HCT116 (cell line): ENCODE measurements around the gene TMEM123. TPM values are rescaled to one million over a fixed set of nuclear protein-coding genes. Genes with fewer than 3 reads are reported as not detected.

Experiments used
- ATAC-seq: fragments of 200-7000 bp; cut with Tn5 transposase; 2 replicates; pipeline ENCODE4 v1.9.1; 2020; ENCODE audit warnings: mild to moderate bottlenecking, moderate library complexity
- BruUV-seq: library from RNA; stranded (reverse); fragments of 400-500 nt; replicated peaks from 2 replicates; lab custom pipeline; 2021; lab: Mats Ljungman, UMichigan
- CTCF ChIA-PET: fragments of 300-600 bp; sonication (Branson Sonifier 250); formaldehyde crosslinking; loops from one replicate; lab custom pipeline; 2021; ENCODE audit warnings: antibody characterized with exemption; lab: Charles Lee
- POLR2A ChIA-PET: fragments of 300-600, 350-600 bp; sonication (Branson Sonifier 250); formaldehyde crosslinking; loops from one replicate; lab custom pipeline; 2021; ENCODE audit warnings: antibody characterized with exemption; lab: Charles Lee
- RAD21 ChIA-PET, 2 experiments: fragments of 300-600 bp; sonication (Branson Sonifier 250); formaldehyde crosslinking; loops; one replicate each; lab custom pipeline; 2023; ENCODE audit warnings: low total read pairs in 2 of 2; ENCODE audit not compliant: uncharacterized antibody in 2 of 2, unreplicated experiment in 2 of 2, low non-redundant PET in 1 of 2; lab: Charles Lee
- DNase-seq: peaks from one replicate; pipeline ENCODE4 v3.0.0-alpha.2; 2010; ENCODE audit warnings: low read depth, low spot score
- H2AFZ ChIP-seq: fragments of 200-600 bp; shearing (Covaris generic), sonication (generic); 2 replicates; pipeline ENCODE4 v1.6.1; 2017; ENCODE audit warnings: low read depth, mixed run types, mixed read lengths, antibody characterized with exemption, low read length; ENCODE audit not compliant: poor library complexity, severe bottlenecking
- H3K27ac ChIP-seq: 2 replicates; pipeline ENCODE4 v1.5.1; 2012; ENCODE audit warnings: low read depth, low read length
- H3K27me3 ChIP-seq: fragments of 200-600 bp; sonication (generic); 2 replicates; pipeline ENCODE4 v1.6.1; 2016; ENCODE audit warnings: mixed run types, low read length, mixed read lengths; ENCODE audit not compliant: insufficient read depth
- H3K36me3 ChIP-seq, 2 experiments: fragments of 200-500 bp in 1 of 2; fragments of 200-600 bp in 1 of 2; sonication (Bioruptor generic) in 1 of 2; sonication (generic) in 1 of 2; 2 replicates each; pipeline versions ENCODE4 v1.5.1 to v1.6.1; 2014 to 2016; ENCODE audit warnings: low read length in 2 of 2, inconsistent platforms in 1 of 2, mixed read lengths in 1 of 2, mixed run types in 1 of 2; ENCODE audit not compliant: insufficient read depth in 2 of 2, control insufficient read depth in 1 of 2
- H3K4me1 ChIP-seq, 2 experiments: fragments of 200-600 bp in 1 of 2; sonication (generic) in 1 of 2; 2 replicates each; pipeline versions ENCODE4 v1.5.1 to v1.6.1; 2012 to 2017; ENCODE audit warnings: low read length in 2 of 2, inconsistent platforms in 1 of 2, mild to moderate bottlenecking in 1 of 2, mixed read lengths in 1 of 2, mixed run types in 1 of 2, moderate library complexity in 1 of 2; ENCODE audit not compliant: insufficient read depth in 2 of 2, control insufficient read depth in 1 of 2
- H3K4me2 ChIP-seq: fragments of 200-600 bp; sonication (generic); 2 replicates; pipeline ENCODE4 v1.6.1; 2017; ENCODE audit warnings: mixed run types, low read length, mixed read lengths
- H3K4me3 ChIP-seq, 2 experiments: fragments of 200-600 bp in 1 of 2; sonication (generic) in 1 of 2; replicated peaks in 1 of 2; 2 replicates each; pipeline ENCODE4 v1.5.1; 2011 to 2016; ENCODE audit warnings: low read length in 2 of 2, control low read depth in 1 of 2, low read depth in 1 of 2, mild to moderate bottlenecking in 1 of 2, mixed read lengths in 1 of 2, mixed run types in 1 of 2
- H3K79me2 ChIP-seq: fragments of 200-600 bp; sonication (generic); 2 replicates; pipeline ENCODE4 v1.6.1; 2017; ENCODE audit warnings: mild to moderate bottlenecking, mixed run types, low read length, moderate library complexity, mixed read lengths; ENCODE audit not compliant: insufficient read depth
- H3K9ac ChIP-seq: fragments of 200-600 bp; sonication (generic); 2 replicates; pipeline ENCODE4 v1.6.1; 2016; ENCODE audit warnings: low read length, mixed read lengths
- H3K9me2 ChIP-seq: fragments of 200-600 bp; sonication (generic), shearing (Covaris generic); 2 replicates; pipeline ENCODE4 v1.6.1; 2017; ENCODE audit warnings: mixed run types, mild to moderate bottlenecking, moderate library complexity; ENCODE audit not compliant: insufficient read depth
- H3K9me3 ChIP-seq, 2 experiments: fragments of 200-500 bp in 1 of 2; fragments of 200-600 bp in 1 of 2; sonication (Bioruptor generic) in 1 of 2; sonication (generic) in 1 of 2; 2 replicates each; pipeline ENCODE4 v1.6.1; 2014 to 2017; ENCODE audit warnings: low read length in 2 of 2, mixed read lengths in 2 of 2, inconsistent platforms in 1 of 2, low read depth in 1 of 2, mild to moderate bottlenecking in 1 of 2, mixed run types in 1 of 2, moderate library complexity in 1 of 2; ENCODE audit not compliant: control insufficient read depth in 1 of 2, insufficient read depth in 1 of 2
- H4K20me1 ChIP-seq: fragments of 200-600 bp; sonication (generic), shearing (Covaris generic); 2 replicates; pipeline ENCODE4 v1.6.1; 2017; ENCODE audit warnings: mixed run types, mild to moderate bottlenecking, moderate library complexity; ENCODE audit not compliant: insufficient read depth
- CBX3 ChIP-seq: IDR thresholded peaks from 2 replicates; pipeline ENCODE4 v1.6.1; 2012; ENCODE audit warnings: low read depth
- CEBPB ChIP-seq: IDR thresholded peaks from 2 replicates; pipeline ENCODE4 v1.6.1; 2012; ENCODE audit warnings: low read depth
- FOSL1 ChIP-seq: IDR thresholded peaks from 2 replicates; pipeline ENCODE4 v1.6.1; 2012; ENCODE audit warnings: low read depth
- ZFX ChIP-seq: fragments of 450-650 bp; IDR thresholded peaks from 2 replicates; pipeline ENCODE4 v1.6.1; 2017
- ZNF274 ChIP-seq: fragments of 200-500 bp; sonication (Bioruptor generic); IDR thresholded peaks from 2 replicates; pipeline ENCODE4 v1.6.1; 2014; ENCODE audit warnings: mild to moderate bottlenecking, low read depth, low read length, inconsistent platforms
- intact Hi-C: fragments of 100-400 bp; cut with micrococcal nuclease; formaldehyde crosslinking; loops from 2 replicates; pipeline ENCODE4 v1.10.0; 2022
- total RNA-seq: library from RNA; stranded (reverse); gene quantifications from one replicate; pipeline ENCODE4 v1.2.1, GENCODE V29; 2021; ENCODE audit not compliant: unreplicated experiment
- TF ChIP-seq, protein P1 (sequence below), 3 experiments: fragments of 200-600 bp in 1 of 3; sonication (generic) in 1 of 3; IDR thresholded peaks in 2 of 3; conservative IDR thresholded peaks in 1 of 3; 2 replicates each; pipeline ENCODE4 v1.5.1; 2012 to 2017; ENCODE audit warnings: low read depth in 2 of 3, low read length in 2 of 3, antibody characterized with exemption in 1 of 3, borderline replicate concordance in 1 of 3, control low read depth in 1 of 3, mild to moderate bottlenecking in 1 of 3, mixed read lengths in 1 of 3, mixed run types in 1 of 3, moderate library complexity in 1 of 3; ENCODE audit not compliant: insufficient read depth in 1 of 3

The TMEM123 gene
- total RNA-seq, 1 experiment from 2014 or later: 217 TPM

DNA sequence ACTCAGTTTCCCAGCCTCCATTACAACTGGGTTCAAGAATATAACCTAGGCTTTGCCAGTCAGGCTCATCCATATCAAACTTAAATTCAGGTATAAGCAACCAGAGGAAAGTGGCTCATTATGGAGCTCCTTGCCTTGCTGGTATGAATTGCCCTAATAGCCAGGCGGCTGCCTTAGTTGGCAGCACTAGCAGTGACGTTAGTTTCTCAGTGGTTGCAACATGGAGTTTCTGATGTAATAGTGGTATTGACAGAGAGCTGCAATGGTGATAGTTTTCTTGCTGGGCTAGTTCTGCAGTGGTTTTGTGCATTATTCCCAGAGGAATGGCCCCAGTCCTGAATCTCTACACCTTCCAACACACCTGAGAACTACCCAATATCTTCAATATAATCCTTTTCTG lies 3.8 kb upstream of the TMEM123 start (continued):
- TF ChIP-seq, protein P1, sequence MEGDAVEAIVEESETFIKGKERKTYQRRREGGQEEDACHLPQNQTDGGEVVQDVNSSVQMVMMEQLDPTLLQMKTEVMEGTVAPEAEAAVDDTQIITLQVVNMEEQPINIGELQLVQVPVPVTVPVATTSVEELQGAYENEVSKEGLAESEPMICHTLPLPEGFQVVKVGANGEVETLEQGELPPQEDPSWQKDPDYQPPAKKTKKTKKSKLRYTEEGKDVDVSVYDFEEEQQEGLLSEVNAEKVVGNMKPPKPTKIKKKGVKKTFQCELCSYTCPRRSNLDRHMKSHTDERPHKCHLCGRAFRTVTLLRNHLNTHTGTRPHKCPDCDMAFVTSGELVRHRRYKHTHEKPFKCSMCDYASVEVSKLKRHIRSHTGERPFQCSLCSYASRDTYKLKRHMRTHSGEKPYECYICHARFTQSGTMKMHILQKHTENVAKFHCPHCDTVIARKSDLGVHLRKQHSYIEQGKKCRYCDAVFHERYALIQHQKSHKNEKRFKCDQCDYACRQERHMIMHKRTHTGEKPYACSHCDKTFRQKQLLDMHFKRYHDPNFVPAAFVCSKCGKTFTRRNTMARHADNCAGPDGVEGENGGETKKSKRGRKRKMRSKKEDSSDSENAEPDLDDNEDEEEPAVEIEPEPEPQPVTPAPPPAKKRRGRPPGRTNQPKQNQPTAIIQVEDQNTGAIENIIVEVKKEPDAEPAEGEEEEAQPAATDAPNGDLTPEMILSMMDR (IDR thresholded peaks at IDR 0.05 in 2 of 3, conservative IDR thresholded peaks at IDR 0.05 in 1 of 3; ENCODE audit: borderline replicate concordance in 1 of 3, insufficient read depth in 1 of 3, low read depth in 2 of 3, low read length in 2 of 3): no peak
- TF ChIP-seq ZFX: no peak
- TF ChIP-seq, all 23 proteins: peak for 0

DNA sequence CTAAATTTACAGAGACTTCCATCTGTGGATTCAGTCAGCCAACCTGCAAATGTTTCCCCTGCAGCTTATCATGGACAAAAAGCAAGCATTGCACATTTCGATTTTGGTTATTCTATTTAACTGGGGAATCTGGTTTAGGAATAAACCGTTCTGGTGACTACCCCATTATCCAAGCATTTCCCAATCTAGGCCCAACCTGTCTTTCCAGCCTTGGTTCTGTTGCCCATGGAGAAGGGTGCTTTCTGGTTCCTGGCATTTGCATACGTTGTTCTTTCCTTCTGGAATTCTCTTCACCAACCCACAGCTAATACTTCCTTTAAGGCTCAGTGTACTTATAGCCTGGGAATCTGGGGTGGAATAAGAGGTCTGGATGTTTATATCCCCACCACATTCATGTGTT lies 1.4 kb upstream of the TMEM123 start:
- DNase-seq: no peak
- Histone ChIP-seq H3K79me2 (peaks cover 36% of the 10 kb centered on the region), H3K4me2 (peak overlapping the region; percentile 87), H3K36me3 (no peaks in the 10 kb centered on the region), H3K27ac (no peak overlapping the region), H3K27me3 (no peaks in the 10 kb centered on the region), H3K4me3 (0 out of 4 replicates have a peak overlapping the region, but pooled peaks of 1 of the 2 experiments have one; percentile 82), H3K9me3 (no peaks in the 10 kb centered on the region), H3K4me1 (peaks cover 9 to 64% of the 10 kb centered on the region in 2 experiments; a peak in 3 of 4 replicates), H3K9ac (no peak overlapping the region), H4K20me1 (peaks cover 13% of the 10 kb centered on the region; the same call in 1 of the 2 replicates), H2AFZ (no peak overlapping the region), H3K9me2 (no peaks in the 10 kb centered on the region)
- ChIA-PET CTCF (no interaction called here), RAD21 (no interaction called here), POLR2A (no interaction called here)
- no peak for ATAC-seq
- intact Hi-C loops: no loop called here
- TF ChIP-seq CBX3: no peak
- TF ChIP-seq, protein P1 (IDR thresholded peaks at IDR 0.05 in 2 of 3, conservative IDR thresholded peaks at IDR 0.05 in 1 of 3; ENCODE audit: borderline replicate concordance in 1 of 3, insufficient read depth in 1 of 3, low read depth in 2 of 3, low read length in 2 of 3): no peak
- TF ChIP-seq CEBPB: no peak
- TF ChIP-seq FOSL1: no peak
- TF ChIP-seq ZNF274: no peak
- BruUV-seq: no TSS peak
